ENCODE measurements around the gene CLEC17A.
"Not testable (repeated sequence)": the region's sequence is repeated elsewhere in the genome, so short reads cannot be mapped to it uniquely, and the experiment has no call there.

Gene CLEC17A

GRCh38 chr19:14558370-14559066, 24.4 kb upstream of the CLEC17A start:
- FAIRE-seq (no peak), DNase-seq (ENCODE audit: insufficient read length, low spot score) (no peak)

GRCh38 chr19:14559916-14560775, 22.7 kb upstream of the CLEC17A start:
- DNase-seq (ENCODE audit: insufficient read length, low spot score) (no peak), FAIRE-seq (no peak)

- DNase-seq (ENCODE audit: insufficient read length, low spot score), result no peak
- FAIRE-seq, result no peak
These were observed 22.1 kb upstream of the CLEC17A start for GRCh38 chr19:14560776-14561108.

DNA sequence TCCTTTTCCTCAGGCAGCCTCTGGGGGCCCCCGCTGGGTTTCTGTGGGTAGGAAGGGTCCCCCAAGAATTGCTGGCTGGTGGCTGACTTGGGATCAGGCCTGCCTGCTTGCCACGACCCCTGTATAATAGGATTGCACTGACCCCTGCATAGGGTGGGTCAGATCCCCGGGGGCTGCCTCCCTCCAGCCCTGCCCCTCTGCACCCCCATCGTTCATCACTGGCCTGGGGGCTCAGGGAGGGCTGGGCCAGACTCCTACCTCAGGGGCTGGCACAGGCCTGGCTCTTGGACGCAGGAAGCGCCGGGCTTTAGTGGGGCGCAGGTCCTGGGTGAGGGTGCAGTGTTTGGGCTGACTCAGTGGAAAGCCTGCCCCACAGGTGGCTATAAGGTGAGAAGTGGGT, 21.6 kb upstream of the CLEC17A start:
- DNase-seq (ENCODE audit: insufficient read length, low spot score) (no peak), FAIRE-seq (no peak)

GRCh38 chr19:14561847-14562351, 21.0 kb upstream of the CLEC17A start:
- FAIRE-seq, result no peak
- no peak for DNase-seq (ENCODE audit: insufficient read length, low spot score)

GRCh38 chr19:14562660-14563589, 20.0 kb upstream of the CLEC17A start:
- DNase-seq (ENCODE audit: insufficient read length, low spot score), result no peak
- no peak for FAIRE-seq

DNA sequence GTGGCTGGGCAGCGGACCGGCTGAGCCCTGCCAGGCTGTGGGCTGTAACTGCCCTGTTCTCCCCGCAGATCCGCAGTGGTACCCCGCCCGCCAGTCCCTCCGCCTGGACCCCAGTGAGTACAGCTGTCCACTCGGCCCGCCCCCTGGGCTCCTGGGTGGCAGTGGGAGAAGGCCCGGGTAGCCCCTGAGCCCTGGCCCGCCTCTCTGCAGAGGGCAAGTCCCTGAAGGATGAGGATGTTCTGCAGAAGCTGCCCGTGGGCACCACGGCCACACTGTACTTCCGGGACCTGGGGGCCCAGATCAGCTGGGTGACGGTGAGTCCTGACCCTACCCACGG, 19.3 kb upstream of the CLEC17A start:
- FAIRE-seq, result no peak

GRCh38 chr19:14563989-14564651, 18.8 kb upstream of the CLEC17A start:
- FAIRE-seq, result no peak
- peak; percentile 50 for DNase-seq (ENCODE audit: insufficient read length, low spot score)

More for the DNA sequence above, 19.3 kb upstream of the CLEC17A start:
- DNase-seq (ENCODE audit: insufficient read length, low spot score), result no peak

DNA sequence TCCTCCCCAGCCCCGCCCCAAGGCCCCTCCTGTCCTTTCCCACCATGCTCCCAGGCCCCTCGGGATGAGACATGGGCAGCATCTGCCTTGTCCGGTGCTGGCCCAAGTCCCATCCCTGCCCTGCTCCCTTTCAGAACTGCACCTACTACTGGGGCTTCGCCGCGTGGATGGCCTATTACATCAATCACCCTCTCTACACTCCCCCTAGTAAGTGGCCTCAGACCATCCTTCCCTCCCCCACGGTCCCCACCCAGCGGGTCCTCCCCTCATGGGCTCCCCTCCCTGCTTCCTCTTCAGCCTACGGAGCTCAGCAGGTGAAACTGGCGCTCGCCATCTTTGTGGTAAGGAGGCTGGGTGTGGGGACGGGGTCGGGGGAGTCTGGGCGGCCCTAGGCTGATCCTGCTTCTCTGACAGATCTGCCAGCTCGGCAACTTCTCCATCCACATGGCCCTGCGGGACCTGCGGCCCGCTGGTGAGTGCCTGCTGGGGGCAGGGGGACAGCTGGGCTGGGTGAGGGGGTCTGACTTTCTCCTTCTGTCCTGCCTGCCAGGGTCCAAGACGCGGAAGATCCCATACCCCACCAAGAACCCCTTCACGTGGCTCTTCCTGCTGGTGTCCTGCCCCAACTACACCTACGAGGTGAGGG, 18.1 kb upstream of the CLEC17A start:
- FAIRE-seq; DNase-seq (ENCODE audit: insufficient read length, low spot score): not testable (repeated sequence)

DNA sequence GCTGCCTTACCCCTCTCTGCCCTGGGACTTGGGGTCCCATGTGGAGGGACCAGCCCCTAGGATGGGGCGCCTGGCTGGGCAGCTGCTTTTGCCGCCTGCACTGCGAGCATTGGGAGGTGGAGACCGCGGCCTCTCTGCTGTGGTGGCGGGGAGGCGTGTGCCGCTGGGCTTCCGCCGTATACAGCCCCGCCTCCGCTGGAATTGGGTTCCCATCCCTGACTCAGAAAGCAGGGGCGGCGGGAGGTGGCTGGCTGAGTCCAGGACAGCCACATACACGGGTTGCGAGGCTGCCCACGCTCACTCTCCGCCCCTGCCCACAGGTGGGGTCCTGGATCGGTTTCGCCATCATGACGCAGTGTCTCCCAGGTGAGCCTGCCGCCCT, 17.6 kb upstream of the CLEC17A start:
- DNase-seq (ENCODE audit: insufficient read length, low spot score) (no peak), FAIRE-seq (no peak)

- no peak for FAIRE-seq
These were observed 16.8 kb upstream of the CLEC17A start for GRCh38 chr19:14565765-14566711.

DNA sequence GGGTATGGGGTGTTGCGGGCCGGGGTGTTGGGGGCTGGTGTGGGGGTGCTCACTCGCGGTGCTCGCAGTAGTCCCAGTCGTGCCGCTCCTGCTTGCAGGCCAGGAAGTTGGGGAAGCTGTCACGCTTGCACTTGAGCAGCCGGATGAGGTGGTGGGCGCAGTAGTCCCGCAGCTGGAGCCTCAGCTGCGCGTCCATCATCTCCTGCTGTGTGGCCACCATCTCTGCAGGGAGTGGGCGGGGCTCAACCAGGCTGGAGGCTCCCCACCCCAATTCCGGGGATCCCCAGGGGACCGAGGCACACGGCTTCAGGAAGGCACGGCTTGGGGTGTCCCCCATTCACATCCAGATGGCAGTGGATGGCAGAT, 16.2 kb upstream of the CLEC17A start:
- FAIRE-seq (no peak), DNase-seq (ENCODE audit: insufficient read length, low spot score) (no peak)

More at GRCh38 chr19:14565765-14566711, 16.8 kb upstream of the CLEC17A start:
- DNase-seq (ENCODE audit: insufficient read length, low spot score), result no peak

DNA sequence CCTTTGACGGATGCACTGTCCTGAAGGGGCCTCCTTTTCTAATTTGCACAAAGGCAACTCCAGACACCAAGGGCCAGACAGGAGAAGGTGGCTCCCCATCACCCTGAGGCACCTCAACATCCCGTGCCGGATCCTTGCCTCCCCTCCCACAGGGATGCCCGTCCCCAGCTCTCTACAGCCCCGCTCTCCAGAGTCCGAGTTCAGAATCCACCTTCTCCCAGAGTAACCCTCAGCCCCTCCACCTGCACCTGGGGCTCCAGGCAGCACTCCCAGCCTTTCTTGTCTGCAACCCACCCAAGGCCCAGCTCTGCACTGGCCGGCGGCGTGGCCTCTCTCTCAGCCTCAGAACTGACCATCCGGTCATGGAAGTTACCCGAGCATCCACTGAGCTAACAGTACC, 15.8 kb upstream of the CLEC17A start:
- DNase-seq (ENCODE audit: insufficient read length, low spot score) (no peak), FAIRE-seq (no peak)

GRCh38 chr19:14570864-14571527, 11.9 kb upstream of the CLEC17A start:
- no peak for DNase-seq (ENCODE audit: insufficient read length, low spot score)
- no peak for FAIRE-seq

GRCh38 chr19:14571695-14572490, 11.0 kb upstream of the CLEC17A start, which contains the start of gene NDUFB7:
Gene NDUFB7 (minus strand): TSS chr19:14572066. CDS start chr19:14572000, 66 bp downstream.
- FAIRE-seq (peak; percentile 95), DNase-seq (ENCODE audit: insufficient read length, low spot score) (peak; percentile 88)

- DNase-seq (ENCODE audit: insufficient read length, low spot score), result no peak
- FAIRE-seq, result no peak
These were observed 7.4 kb upstream of the CLEC17A start for GRCh38 chr19:14575428-14575980.

DNA sequence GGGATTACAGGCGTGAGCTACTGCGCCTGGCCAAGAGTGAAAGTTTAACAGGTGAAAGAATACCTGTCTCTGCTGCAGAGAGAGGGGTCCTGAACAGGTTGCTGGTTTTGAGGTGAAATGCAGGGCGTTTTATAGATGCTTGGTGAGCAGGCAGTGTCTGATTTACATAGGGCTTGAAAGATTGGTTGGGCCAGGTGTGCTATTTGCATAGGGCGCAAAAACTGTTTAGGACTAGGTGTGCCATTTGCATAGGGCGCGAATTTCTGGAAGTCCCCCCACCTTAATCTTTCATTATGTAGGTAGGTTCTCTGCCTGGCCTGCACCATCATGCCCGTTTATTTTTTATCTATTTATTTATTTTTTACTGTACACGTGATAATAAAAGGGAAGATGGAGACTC, 6.5 kb upstream of the CLEC17A start:
- FAIRE-seq, result no peak
- DNase-seq (ENCODE audit: insufficient read length, low spot score), result no peak
